HCT116 (cell line): Measurements from ENCODE around the gene CDH4. TPM values are rescaled to one million over a fixed set of nuclear protein-coding genes. Genes with fewer than 3 reads are reported as not detected.

Source experiments
- ATAC-seq: fragments of 200-7000 bp; cut with Tn5 transposase; 2 replicates; pipeline ENCODE4 v1.9.1; 2020; ENCODE audit warnings: mild to moderate bottlenecking, moderate library complexity
- BruUV-seq: library from RNA; stranded (reverse); fragments of 400-500 nt; replicated peaks from 2 replicates; lab custom pipeline; 2021; lab: Mats Ljungman, UMichigan
- CTCF ChIA-PET: fragments of 300-600 bp; sonication (Branson Sonifier 250); formaldehyde crosslinking; loops from one replicate; lab custom pipeline; 2021; ENCODE audit warnings: antibody characterized with exemption; lab: Charles Lee
- POLR2A ChIA-PET: fragments of 300-600, 350-600 bp; sonication (Branson Sonifier 250); formaldehyde crosslinking; loops from one replicate; lab custom pipeline; 2021; ENCODE audit warnings: antibody characterized with exemption; lab: Charles Lee
- RAD21 ChIA-PET, 2 experiments: fragments of 300-600 bp; sonication (Branson Sonifier 250); formaldehyde crosslinking; loops; one replicate each; lab custom pipeline; 2023; ENCODE audit warnings: low total read pairs in 2 of 2; ENCODE audit not compliant: uncharacterized antibody in 2 of 2, unreplicated experiment in 2 of 2, low non-redundant PET in 1 of 2; lab: Charles Lee
- DNase-seq: peaks from one replicate; pipeline ENCODE4 v3.0.0-alpha.2; 2010; ENCODE audit warnings: low read depth, low spot score
- H2AFZ ChIP-seq: fragments of 200-600 bp; shearing (Covaris generic), sonication (generic); 2 replicates; pipeline ENCODE4 v1.6.1; 2017; ENCODE audit warnings: low read depth, mixed run types, mixed read lengths, antibody characterized with exemption, low read length; ENCODE audit not compliant: poor library complexity, severe bottlenecking
- H3K27ac ChIP-seq: 2 replicates; pipeline ENCODE4 v1.5.1; 2012; ENCODE audit warnings: low read depth, low read length
- H3K27me3 ChIP-seq: fragments of 200-600 bp; sonication (generic); 2 replicates; pipeline ENCODE4 v1.6.1; 2016; ENCODE audit warnings: mixed run types, low read length, mixed read lengths; ENCODE audit not compliant: insufficient read depth
- H3K36me3 ChIP-seq, 2 experiments: fragments of 200-500 bp in 1 of 2; fragments of 200-600 bp in 1 of 2; sonication (Bioruptor generic) in 1 of 2; sonication (generic) in 1 of 2; 2 replicates each; pipeline versions ENCODE4 v1.5.1 to v1.6.1; 2014 to 2016; ENCODE audit warnings: low read length in 2 of 2, inconsistent platforms in 1 of 2, mixed read lengths in 1 of 2, mixed run types in 1 of 2; ENCODE audit not compliant: insufficient read depth in 2 of 2, control insufficient read depth in 1 of 2
- H3K4me1 ChIP-seq, 2 experiments: fragments of 200-600 bp in 1 of 2; sonication (generic) in 1 of 2; 2 replicates each; pipeline versions ENCODE4 v1.5.1 to v1.6.1; 2012 to 2017; ENCODE audit warnings: low read length in 2 of 2, inconsistent platforms in 1 of 2, mild to moderate bottlenecking in 1 of 2, mixed read lengths in 1 of 2, mixed run types in 1 of 2, moderate library complexity in 1 of 2; ENCODE audit not compliant: insufficient read depth in 2 of 2, control insufficient read depth in 1 of 2
- H3K4me2 ChIP-seq: fragments of 200-600 bp; sonication (generic); 2 replicates; pipeline ENCODE4 v1.6.1; 2017; ENCODE audit warnings: mixed run types, low read length, mixed read lengths
- H3K4me3 ChIP-seq, 2 experiments: fragments of 200-600 bp in 1 of 2; sonication (generic) in 1 of 2; replicated peaks in 1 of 2; 2 replicates each; pipeline ENCODE4 v1.5.1; 2011 to 2016; ENCODE audit warnings: low read length in 2 of 2, control low read depth in 1 of 2, low read depth in 1 of 2, mild to moderate bottlenecking in 1 of 2, mixed read lengths in 1 of 2, mixed run types in 1 of 2
- H3K79me2 ChIP-seq: fragments of 200-600 bp; sonication (generic); 2 replicates; pipeline ENCODE4 v1.6.1; 2017; ENCODE audit warnings: mild to moderate bottlenecking, mixed run types, low read length, moderate library complexity, mixed read lengths; ENCODE audit not compliant: insufficient read depth
- H3K9ac ChIP-seq: fragments of 200-600 bp; sonication (generic); 2 replicates; pipeline ENCODE4 v1.6.1; 2016; ENCODE audit warnings: low read length, mixed read lengths
- H3K9me2 ChIP-seq: fragments of 200-600 bp; sonication (generic), shearing (Covaris generic); 2 replicates; pipeline ENCODE4 v1.6.1; 2017; ENCODE audit warnings: mixed run types, mild to moderate bottlenecking, moderate library complexity; ENCODE audit not compliant: insufficient read depth
- H3K9me3 ChIP-seq, 2 experiments: fragments of 200-500 bp in 1 of 2; fragments of 200-600 bp in 1 of 2; sonication (Bioruptor generic) in 1 of 2; sonication (generic) in 1 of 2; 2 replicates each; pipeline ENCODE4 v1.6.1; 2014 to 2017; ENCODE audit warnings: low read length in 2 of 2, mixed read lengths in 2 of 2, inconsistent platforms in 1 of 2, low read depth in 1 of 2, mild to moderate bottlenecking in 1 of 2, mixed run types in 1 of 2, moderate library complexity in 1 of 2; ENCODE audit not compliant: control insufficient read depth in 1 of 2, insufficient read depth in 1 of 2
- H4K20me1 ChIP-seq: fragments of 200-600 bp; sonication (generic), shearing (Covaris generic); 2 replicates; pipeline ENCODE4 v1.6.1; 2017; ENCODE audit warnings: mixed run types, mild to moderate bottlenecking, moderate library complexity; ENCODE audit not compliant: insufficient read depth
- CBX3 ChIP-seq: IDR thresholded peaks from 2 replicates; pipeline ENCODE4 v1.6.1; 2012; ENCODE audit warnings: low read depth
- ELF1 ChIP-seq: IDR thresholded peaks from 2 replicates; pipeline ENCODE4 v1.6.1; 2012; ENCODE audit warnings: low read depth, borderline replicate concordance
- EZH2 ChIP-seq: fragments of 200-600 bp; sonication (generic); IDR thresholded peaks from 2 replicates; pipeline ENCODE4 v1.6.1; 2017; ENCODE audit warnings: antibody characterized with exemption, mixed run types
- EZH2phosphoT487 ChIP-seq: fragments of 200-600 bp; IDR thresholded peaks from 2 replicates; pipeline ENCODE4 v1.6.1; 2018; ENCODE audit warnings: antibody characterized with exemption, borderline replicate concordance
- FOSL1 ChIP-seq: IDR thresholded peaks from 2 replicates; pipeline ENCODE4 v1.6.1; 2012; ENCODE audit warnings: low read depth
- POLR2A ChIP-seq: IDR thresholded peaks from 2 replicates; pipeline ENCODE4 v1.7.0; 2011; ENCODE audit warnings: borderline replicate concordance; ENCODE audit not compliant: insufficient read depth, insufficient read length; ENCODE audit errors: extremely low read depth
- POLR2AphosphoS5 ChIP-seq: IDR thresholded peaks from 2 replicates; pipeline ENCODE4 v1.6.1; 2011; ENCODE audit warnings: mild to moderate bottlenecking, low read depth, low read length, moderate library complexity
- TCF7L2 ChIP-seq: IDR thresholded peaks from 2 replicates; pipeline ENCODE4 v1.7.0; 2011; ENCODE audit warnings: borderline replicate concordance, inconsistent platforms; ENCODE audit not compliant: insufficient read depth, insufficient read length; ENCODE audit errors: extremely low read depth
- YY1 ChIP-seq: IDR thresholded peaks from 2 replicates; pipeline ENCODE4 v1.6.1; 2011; ENCODE audit warnings: low read length, low read depth, moderate library complexity, mild to moderate bottlenecking; ENCODE audit not compliant: insufficient replicate concordance; ENCODE audit errors: extremely low read depth
- ZFX ChIP-seq: fragments of 450-650 bp; IDR thresholded peaks from 2 replicates; pipeline ENCODE4 v1.6.1; 2017
- intact Hi-C: fragments of 100-400 bp; cut with micrococcal nuclease; formaldehyde crosslinking; loops from 2 replicates; pipeline ENCODE4 v1.10.0; 2022
- total RNA-seq: library from RNA; stranded (reverse); gene quantifications from one replicate; pipeline ENCODE4 v1.2.1, GENCODE V29; 2021; ENCODE audit not compliant: unreplicated experiment
- TF ChIP-seq, protein P1 (sequence below): IDR thresholded peaks from 2 replicates; pipeline ENCODE4 v1.6.1; 2012; ENCODE audit warnings: low read depth
- TF ChIP-seq, protein P2 (sequence below): IDR thresholded peaks from 2 replicates; pipeline ENCODE4 v1.6.1; 2012

Gene CDH4
- total RNA-seq, 1 experiment from 2014 or later: not detected

DNA sequence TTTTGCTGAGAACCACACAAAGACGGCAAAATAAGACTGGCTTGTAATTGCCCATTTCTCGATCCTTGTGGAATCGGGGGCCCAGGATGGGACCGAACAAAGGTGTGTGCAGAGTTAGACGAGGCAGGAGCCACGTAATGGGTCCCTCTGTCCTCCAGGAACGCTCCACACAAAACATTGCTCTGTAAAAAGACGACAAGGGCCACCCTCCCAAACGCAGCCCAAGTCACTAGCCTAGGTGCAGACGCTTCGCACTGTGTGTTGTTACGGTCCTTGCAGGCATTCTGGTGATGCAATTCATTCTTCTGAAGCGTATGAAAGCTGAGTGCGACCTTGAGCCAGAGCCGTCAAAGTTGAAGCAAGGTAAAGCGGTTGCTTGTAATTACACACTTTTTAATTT, 450.2 kb downstream of the CDH4 start:
- no peaks in the 10 kb centered on the region for H3K9me2 ChIP-seq
- ChIA-PET CTCF (no interaction called here), POLR2A (no interaction called here), RAD21 (no interaction called here)
- ATAC-seq (no peak), DNase-seq (no peak)
- intact Hi-C loops: no loop called here
- H3K27me3 ChIP-seq: peaks cover 26% of the 10 kb centered on the region
- no peaks in the 10 kb centered on the region for H3K36me3 ChIP-seq
- H3K4me3 ChIP-seq: no peak overlapping the region
- H3K79me2 ChIP-seq: no peaks in the 10 kb centered on the region
- H2AFZ ChIP-seq: no peak overlapping the region
- TF ChIP-seq TCF7L2 (no peak), POLR2AphosphoS5 (no peak), YY1 (no peak), CBX3 (no peak), ELF1 (no peak), FOSL1 (no peak), POLR2A (no peak), EZH2 (no peak), ZFX (no peak), EZH2phosphoT487 (no peak)
- TF ChIP-seq, protein P1, sequence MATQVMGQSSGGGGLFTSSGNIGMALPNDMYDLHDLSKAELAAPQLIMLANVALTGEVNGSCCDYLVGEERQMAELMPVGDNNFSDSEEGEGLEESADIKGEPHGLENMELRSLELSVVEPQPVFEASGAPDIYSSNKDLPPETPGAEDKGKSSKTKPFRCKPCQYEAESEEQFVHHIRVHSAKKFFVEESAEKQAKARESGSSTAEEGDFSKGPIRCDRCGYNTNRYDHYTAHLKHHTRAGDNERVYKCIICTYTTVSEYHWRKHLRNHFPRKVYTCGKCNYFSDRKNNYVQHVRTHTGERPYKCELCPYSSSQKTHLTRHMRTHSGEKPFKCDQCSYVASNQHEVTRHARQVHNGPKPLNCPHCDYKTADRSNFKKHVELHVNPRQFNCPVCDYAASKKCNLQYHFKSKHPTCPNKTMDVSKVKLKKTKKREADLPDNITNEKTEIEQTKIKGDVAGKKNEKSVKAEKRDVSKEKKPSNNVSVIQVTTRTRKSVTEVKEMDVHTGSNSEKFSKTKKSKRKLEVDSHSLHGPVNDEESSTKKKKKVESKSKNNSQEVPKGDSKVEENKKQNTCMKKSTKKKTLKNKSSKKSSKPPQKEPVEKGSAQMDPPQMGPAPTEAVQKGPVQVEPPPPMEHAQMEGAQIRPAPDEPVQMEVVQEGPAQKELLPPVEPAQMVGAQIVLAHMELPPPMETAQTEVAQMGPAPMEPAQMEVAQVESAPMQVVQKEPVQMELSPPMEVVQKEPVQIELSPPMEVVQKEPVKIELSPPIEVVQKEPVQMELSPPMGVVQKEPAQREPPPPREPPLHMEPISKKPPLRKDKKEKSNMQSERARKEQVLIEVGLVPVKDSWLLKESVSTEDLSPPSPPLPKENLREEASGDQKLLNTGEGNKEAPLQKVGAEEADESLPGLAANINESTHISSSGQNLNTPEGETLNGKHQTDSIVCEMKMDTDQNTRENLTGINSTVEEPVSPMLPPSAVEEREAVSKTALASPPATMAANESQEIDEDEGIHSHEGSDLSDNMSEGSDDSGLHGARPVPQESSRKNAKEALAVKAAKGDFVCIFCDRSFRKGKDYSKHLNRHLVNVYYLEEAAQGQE: no peak
- TF ChIP-seq, protein P2, sequence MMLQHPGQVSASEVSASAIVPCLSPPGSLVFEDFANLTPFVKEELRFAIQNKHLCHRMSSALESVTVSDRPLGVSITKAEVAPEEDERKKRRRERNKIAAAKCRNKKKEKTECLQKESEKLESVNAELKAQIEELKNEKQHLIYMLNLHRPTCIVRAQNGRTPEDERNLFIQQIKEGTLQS: no peak
- no peak overlapping the region for H3K4me2 ChIP-seq
- no peaks in the 10 kb centered on the region for H4K20me1 ChIP-seq
- H3K27ac ChIP-seq: no peak overlapping the region
- H3K9me3 ChIP-seq: no peaks in the 10 kb centered on the region
- no peaks in the 10 kb centered on the region for H3K4me1 ChIP-seq
- no TSS peak for BruUV-seq
- H3K9ac ChIP-seq: no peak overlapping the region
